H9 (cell line): ENCODE results near the gene S100A16. TPM values are rescaled to one million over a fixed set of nuclear protein-coding genes. Genes with fewer than 3 reads are reported as not detected.
"Not testable (repeated sequence)": the region's sequence is repeated elsewhere in the genome, so short reads cannot be mapped to it uniquely, and the experiment has no call there.

Experiments
- DNase-seq: peaks from one replicate; pipeline ENCODE4 v3.0.0-alpha.2; 2017
- H2AFZ ChIP-seq: one replicate; pipeline ENCODE4 v1.6.1; 2013; ENCODE audit warnings: mild to moderate bottlenecking, low read length, control low read depth, moderate library complexity
- H2AK5ac ChIP-seq: 2 replicates; pipeline ENCODE4 v1.6.1; 2013; ENCODE audit warnings: low read length, control low read depth, mixed read lengths; ENCODE audit not compliant: insufficient read length
- H2BK120ac ChIP-seq: one replicate; pipeline ENCODE4 v1.6.1; 2013; ENCODE audit warnings: low read depth, mild to moderate bottlenecking, low read length, control low read depth, inconsistent platforms; ENCODE audit not compliant: poor library complexity, severe bottlenecking
- H2BK12ac ChIP-seq: 2 replicates; pipeline ENCODE4 v1.6.1; 2013; ENCODE audit warnings: low read length, control low read depth, mixed read lengths, low read depth; ENCODE audit not compliant: insufficient read length
- H2BK15ac ChIP-seq: 2 replicates; pipeline ENCODE4 v1.6.1; 2013; ENCODE audit warnings: low read depth, low read length, control low read depth
- H2BK20ac ChIP-seq: one replicate; pipeline ENCODE4 v1.6.1; 2013; ENCODE audit warnings: low read depth, mild to moderate bottlenecking, low read length, control low read depth, inconsistent platforms; ENCODE audit not compliant: poor library complexity, severe bottlenecking
- H2BK5ac ChIP-seq: 2 replicates; pipeline ENCODE4 v1.6.1; 2013; ENCODE audit warnings: low read length, control low read depth, mixed read lengths; ENCODE audit not compliant: insufficient read length
- H3K14ac ChIP-seq: 2 replicates; pipeline ENCODE4 v1.6.1; 2013; ENCODE audit warnings: low read length, control low read depth; ENCODE audit not compliant: insufficient read depth
- H3K18ac ChIP-seq: 2 replicates; pipeline ENCODE4 v1.6.1; 2013; ENCODE audit warnings: low read depth, mild to moderate bottlenecking, mixed read lengths, low read length, control low read depth; ENCODE audit not compliant: insufficient read length
- H3K23ac ChIP-seq: 2 replicates; pipeline ENCODE4 v1.6.1; 2013; ENCODE audit warnings: low read length, control low read depth, mixed read lengths, low read depth; ENCODE audit not compliant: insufficient read length
- H3K23me2 ChIP-seq: 2 replicates; pipeline ENCODE4 v1.6.1; 2013; ENCODE audit warnings: low read depth, mild to moderate bottlenecking, mixed read lengths, low read length, control low read depth; ENCODE audit not compliant: insufficient read length, poor library complexity, severe bottlenecking
- H3K27ac ChIP-seq: 2 replicates; pipeline ENCODE4 v1.5.1; 2013; ENCODE audit warnings: low read length, control low read depth, mixed read lengths, low read depth; ENCODE audit not compliant: insufficient read length
- H3K27me3 ChIP-seq: 2 replicates; pipeline ENCODE4 v1.6.1; 2013; ENCODE audit warnings: low read length, control low read depth, inconsistent platforms; ENCODE audit not compliant: insufficient read depth
- H3K4ac ChIP-seq: 2 replicates; pipeline ENCODE4 v1.6.1; 2013; ENCODE audit warnings: low read depth, mild to moderate bottlenecking, control low read depth, inconsistent platforms, low read length, moderate library complexity
- H3K4me1 ChIP-seq: 2 replicates; pipeline ENCODE4 v1.6.1; 2013; ENCODE audit warnings: low read length, control low read depth, inconsistent platforms; ENCODE audit not compliant: insufficient read depth
- H3K4me2 ChIP-seq: 2 replicates; pipeline ENCODE4 v1.6.1; 2013; ENCODE audit warnings: low read length, control low read depth, mixed read lengths; ENCODE audit not compliant: insufficient read length, insufficient read depth
- H3K56ac ChIP-seq: 2 replicates; pipeline ENCODE4 v1.6.1; 2013; ENCODE audit warnings: low read depth, mild to moderate bottlenecking, mixed read lengths, low read length, control low read depth; ENCODE audit not compliant: insufficient read length
- H3K79me1 ChIP-seq: 2 replicates; pipeline ENCODE4 v1.6.1; 2013; ENCODE audit warnings: low read depth, mild to moderate bottlenecking, moderate library complexity, low read length, control low read depth, inconsistent platforms; ENCODE audit not compliant: insufficient read depth, poor library complexity, severe bottlenecking
- H3K79me2 ChIP-seq: 2 replicates; pipeline ENCODE4 v1.6.1; 2013; ENCODE audit warnings: low read length, control low read depth, inconsistent platforms; ENCODE audit not compliant: insufficient read depth
- H3K9ac ChIP-seq: 2 replicates; pipeline ENCODE4 v1.6.1; 2013; ENCODE audit warnings: low read length, control low read depth, mixed read lengths; ENCODE audit not compliant: insufficient read length; ENCODE audit errors: extremely low read depth
- H3K9me3 ChIP-seq: one replicate; pipeline ENCODE4 v1.6.1; 2013; ENCODE audit warnings: low read depth, low read length, inconsistent platforms; ENCODE audit not compliant: control insufficient read depth
- H3T11ph ChIP-seq: one replicate; pipeline ENCODE4 v1.6.1; 2013; ENCODE audit warnings: mild to moderate bottlenecking, low read length, control low read depth, inconsistent platforms
- H4K20me1 ChIP-seq: one replicate; pipeline ENCODE4 v1.6.1; 2013; ENCODE audit not compliant: control insufficient read depth, insufficient read length, insufficient read depth
- H4K5ac ChIP-seq: 2 replicates; pipeline ENCODE4 v1.6.1; 2013; ENCODE audit warnings: low read depth, mild to moderate bottlenecking, mixed read lengths, low read length, control low read depth; ENCODE audit not compliant: insufficient read length
- H4K8ac ChIP-seq: replicated peaks from 2 replicates; pipeline ENCODE4 v1.6.1; 2013; ENCODE audit warnings: low read length, control low read depth, mixed read lengths, low read depth; ENCODE audit not compliant: insufficient read length
- H4K91ac ChIP-seq: 2 replicates; pipeline ENCODE4 v1.6.1; 2013; ENCODE audit warnings: low read depth, mild to moderate bottlenecking, moderate library complexity, mixed read lengths, low read length, control low read depth; ENCODE audit not compliant: insufficient read length
- H3K27ac Mint-ChIP-seq, 3 experiments: 2 replicates in 2 of 3; 3 replicates in 1 of 3; pipeline ENCODE4 v1.8.0; 2020 to 2021; ENCODE audit warnings: mixed read lengths in 3 of 3, mild to moderate bottlenecking in 1 of 3, moderate library complexity in 1 of 3
- H3K27me3 Mint-ChIP-seq: 2 replicates; pipeline ENCODE4 v1.8.0; 2021; ENCODE audit warnings: low read depth, mild to moderate bottlenecking, moderate library complexity, mixed read lengths
- H3K36me3 Mint-ChIP-seq, 3 experiments: 2 replicates in 2 of 3; 3 replicates in 1 of 3; pipeline ENCODE4 v1.8.0; 2020 to 2021; ENCODE audit warnings: low read depth in 3 of 3, mixed read lengths in 3 of 3; ENCODE audit not compliant: insufficient read depth in 1 of 3
- H3K4me1 Mint-ChIP-seq, 2 experiments: 2 replicates each; pipeline ENCODE4 v1.8.0; 2020; ENCODE audit warnings: mixed read lengths in 2 of 2
- H3K4me3 Mint-ChIP-seq, 2 experiments: 2 replicates in 1 of 2; 3 replicates in 1 of 2; pipeline ENCODE4 v1.8.0; 2020 to 2021; ENCODE audit warnings: mild to moderate bottlenecking in 2 of 2, mixed read lengths in 2 of 2, moderate library complexity in 1 of 2
- H3K9me3 Mint-ChIP-seq, 2 experiments: 2 replicates in 1 of 2; 3 replicates in 1 of 2; pipeline ENCODE4 v1.8.0; 2020; ENCODE audit warnings: mild to moderate bottlenecking in 2 of 2, mixed read lengths in 2 of 2, moderate library complexity in 1 of 2
- WGBS: extraction: QIAGEN DNeasy Blood & Tissue Kit; methylation state at CpG from one replicate; pipeline ENCODE4 v1.1.7; 2013; ENCODE audit warnings: missing lambda C conversion rate, low lambda C conversion rate, mixed read lengths; ENCODE audit not compliant: insufficient read length; ENCODE audit errors: extremely low coverage; 5-methylcytosine and 5-hydroxymethylcytosine counted together
- total RNA-seq: library from RNA; stranded (reverse); gene quantifications from 2 replicates; pipeline ENCODE4 v1.2.1, GENCODE V29; 2021

S100A16 gene
- total RNA-seq, 1 experiment from 2014 or later: 8.0 TPM

DNA sequence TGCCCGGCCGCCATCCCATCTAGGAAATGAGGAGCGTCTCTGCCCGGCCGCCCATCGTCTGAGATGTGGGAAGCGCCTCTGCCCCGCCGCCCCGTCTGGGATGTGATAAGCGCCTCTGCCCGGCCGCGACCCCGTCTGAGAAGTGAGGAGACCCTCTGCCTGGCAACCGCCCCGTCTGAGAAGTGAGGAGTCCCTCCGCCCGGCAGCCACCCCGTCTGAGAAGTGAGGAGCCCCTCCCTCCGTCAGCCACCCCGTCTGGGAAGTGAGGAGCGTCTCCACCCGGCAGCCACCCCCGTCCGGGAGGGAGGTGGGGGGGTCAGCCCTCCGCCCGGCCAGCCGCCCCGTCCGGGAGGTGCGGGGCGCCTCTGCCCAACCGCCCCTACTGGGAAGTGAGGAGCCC, 30.1 kb downstream of the S100A16 start:
- H3K9ac ChIP-seq, H3K36me3 Mint-ChIP-seq, H3K27ac Mint-ChIP-seq, H3K9me3 Mint-ChIP-seq, H3K14ac ChIP-seq, H3K4ac ChIP-seq, H2AFZ ChIP-seq, H4K20me1 ChIP-seq, H4K8ac ChIP-seq, H3K4me1 ChIP-seq, H2AK5ac ChIP-seq, H4K91ac ChIP-seq, H3K18ac ChIP-seq, H3K4me2 ChIP-seq, DNase-seq, H3K23ac ChIP-seq, H3K4me3 Mint-ChIP-seq, H2BK20ac ChIP-seq, H3K23me2 ChIP-seq, H3T11ph ChIP-seq, H2BK15ac ChIP-seq, H2BK12ac ChIP-seq, H3K79me2 ChIP-seq, H2BK5ac ChIP-seq, H4K5ac ChIP-seq, H3K56ac ChIP-seq, H3K9me3 ChIP-seq, H3K27me3 ChIP-seq, H3K27me3 Mint-ChIP-seq, H3K27ac ChIP-seq, H3K79me1 ChIP-seq, H2BK120ac ChIP-seq: not testable (repeated sequence)
- no CpG with 5 or more reads among the region's 34 CpGs for WGBS
- peaks cover 19 to 27% of the 10 kb centered on the region in 2 experiments for H3K4me1 Mint-ChIP-seq
